Activated naive CD4-positive, alpha-beta T cell (primary cell): ENCODE results near the gene AURKAIP1.
A peak's percentile ranks its signal among the peaks of the same experiment; 100 is the strongest.

Experiments used
- DNase-seq, 4 experiments: peaks; one replicate each; lab custom pipeline; 2025; lab: John Stamatoyannopoulos, UW

AURKAIP1 gene

GRCh38 chr1:1333551-1334241 is 41.3 kb downstream of the AURKAIP1 start:
- no peak for DNase-seq

- DNase-seq: no peak
These were observed 42.1 kb downstream of the AURKAIP1 start for GRCh38 chr1:1332774-1333480.

- no peak for DNase-seq
These were observed 42.8 kb downstream of the AURKAIP1 start for GRCh38 chr1:1332031-1332755.

GRCh38 chr1:1331068-1331965 is 43.7 kb downstream of the AURKAIP1 start, which contains the start of gene TAS1R3:
Gene TAS1R3 (plus strand): TSS chr1:1331280. CDS start chr1:1331346, 66 bp downstream.
- no peak for DNase-seq

GRCh38 chr1:1330366-1331067 is 44.5 kb downstream of the AURKAIP1 start:
- DNase-seq: no peak

- DNase-seq: no peak
These were observed 45.5 kb downstream of the AURKAIP1 start for GRCh38 chr1:1329304-1330210.

- no peak for DNase-seq
These were observed 46.8 kb downstream of the AURKAIP1 start for GRCh38 chr1:1328254-1328653.

- DNase-seq: no peak
These were observed 47.7 kb downstream of the AURKAIP1 start for GRCh38 chr1:1327291-1327690.

- no peak for DNase-seq
These were observed 48.9 kb downstream of the AURKAIP1 start for GRCh38 chr1:1326075-1326605.

GRCh38 chr1:1325288-1326074 is 49.5 kb downstream of the AURKAIP1 start:
- DNase-seq: no peak

- peak; percentile 89 to 95 (median 93) for DNase-seq
These were observed 50.3 kb downstream of the AURKAIP1 start, which contains the start of the genes CPTP and INTS11 for GRCh38 chr1:1324524-1325287. Gene CPTP (plus strand): TSS chr1:1324802. CDS start chr1:1326911, 2,109 bp downstream. Gene INTS11 (minus strand): TSS chr1:1324660. CDS start chr1:1324608, 52 bp downstream.

GRCh38 chr1:1324084-1324523 is 50.9 kb downstream of the AURKAIP1 start:
- DNase-seq: no peak
